OCI-LY1 (cell line): ENCODE measurements around the gene AMH.
A peak's percentile ranks its signal among the peaks of the same experiment; 100 is the strongest.

Source experiments
- H2AFZ ChIP-seq: fragments of 200-600 bp; sonication (generic), shearing (Covaris generic); 2 replicates; pipeline ENCODE4 v1.6.0; 2014; ENCODE audit warnings: antibody characterized with exemption, mild to moderate bottlenecking, low read length
- H3F3A ChIP-seq: fragments of 200-600 bp; sonication (generic), shearing (Covaris generic); 2 replicates; pipeline ENCODE4 v1.6.0; 2014; ENCODE audit warnings: mild to moderate bottlenecking, antibody characterized with exemption, low read length, moderate library complexity; ENCODE audit not compliant: insufficient read depth
- H3K27ac ChIP-seq: fragments of 200-600 bp; sonication (generic); 2 replicates; pipeline ENCODE4 v1.5.1; 2014; ENCODE audit warnings: low read length, mixed run types, mild to moderate bottlenecking, low read depth; ENCODE audit not compliant: poor library complexity, severe bottlenecking
- H3K27me3 ChIP-seq: fragments of 200-600 bp; sonication (generic); 2 replicates; pipeline ENCODE4 v1.6.0; 2014; ENCODE audit warnings: antibody characterized with exemption, mild to moderate bottlenecking, low read length, moderate library complexity; ENCODE audit not compliant: insufficient read depth
- H3K36me3 ChIP-seq: fragments of 200-600 bp; sonication (generic); 2 replicates; pipeline ENCODE4 v1.6.1; 2014; ENCODE audit warnings: mild to moderate bottlenecking, antibody characterized with exemption, low read length, moderate library complexity, mixed read lengths; ENCODE audit not compliant: insufficient read depth
- H3K4me1 ChIP-seq: fragments of 200-600 bp; sonication (generic); 2 replicates; pipeline ENCODE4 v1.5.1; 2014; ENCODE audit warnings: mild to moderate bottlenecking, low read length, moderate library complexity; ENCODE audit not compliant: insufficient read depth, severe bottlenecking
- H3K4me2 ChIP-seq: fragments of 200-600 bp; sonication (generic), shearing (Covaris generic); 2 replicates; pipeline ENCODE4 v1.6.1; 2014; ENCODE audit warnings: low read length
- H3K4me3 ChIP-seq: fragments of 200-600 bp; sonication (generic); 2 replicates; pipeline ENCODE4 v1.5.1; 2014; ENCODE audit warnings: low read length, low read depth, mild to moderate bottlenecking, mixed read lengths; ENCODE audit not compliant: poor library complexity, severe bottlenecking
- H3K79me2 ChIP-seq: fragments of 200-600 bp; shearing (Covaris generic); 2 replicates; pipeline ENCODE4 v1.6.1; 2016; ENCODE audit warnings: mixed run types, low read length, mixed read lengths; ENCODE audit not compliant: insufficient read depth
- H3K9ac ChIP-seq: fragments of 200-600 bp; sonication (generic), shearing (Covaris generic); 2 replicates; pipeline ENCODE4 v1.6.1; 2014; ENCODE audit warnings: mild to moderate bottlenecking, low read length, mixed read lengths
- H3K9me2 ChIP-seq: fragments of 200-600 bp; sonication (generic), shearing (Covaris generic); 2 replicates; pipeline ENCODE4 v1.6.1; 2014; ENCODE audit warnings: low read depth, mild to moderate bottlenecking, low read length, mixed read lengths
- H3K9me3 ChIP-seq: fragments of 200-600 bp; shearing (Covaris generic); 2 replicates; pipeline ENCODE4 v1.6.1; 2014; ENCODE audit warnings: low read length, mixed read lengths
- H4K20me1 ChIP-seq: fragments of 200-600 bp; sonication (generic), shearing (Covaris generic); 2 replicates; pipeline ENCODE4 v1.6.0; 2016; ENCODE audit warnings: mild to moderate bottlenecking, low read length; ENCODE audit not compliant: insufficient read depth
- EZH2 ChIP-seq: fragments of 200-600 bp; sonication (generic), shearing (Covaris generic); IDR thresholded peaks from 2 replicates; pipeline ENCODE4 v1.8.0; 2017; ENCODE audit warnings: borderline replicate concordance, mixed run types, mild to moderate bottlenecking, antibody characterized with exemption, low read length, moderate library complexity, mixed read lengths
- TF ChIP-seq, protein P1 (sequence below): fragments of 200-600 bp; sonication (generic), shearing (Covaris generic); IDR thresholded peaks from 2 replicates; pipeline ENCODE4 v1.5.1; 2017; ENCODE audit warnings: mild to moderate bottlenecking, antibody characterized with exemption, low read length, moderate library complexity, mixed read lengths

The AMH gene

GRCh38 chr19:2228157-2229030 lies 20.7 kb upstream of the AMH start:
- Histone ChIP-seq H3K9me3 (no peaks in the 10 kb centered on the region), H2AFZ (no peak overlapping the region), H3K9ac (peak overlapping the region; percentile 86), H3K27me3 (no peaks in the 10 kb centered on the region), H3K27ac (peak overlapping the region; percentile 92), H3K4me2 (peak overlapping the region; percentile 87), H3F3A (no peaks in the 10 kb centered on the region), H3K4me3 (peak overlapping the region; percentile 57), H4K20me1 (no peaks in the 10 kb centered on the region), H3K4me1 (peaks cover 66% of the 10 kb centered on the region), H3K9me2 (no peaks in the 10 kb centered on the region), H3K36me3 (peaks cover 57% of the 10 kb centered on the region), H3K79me2 (no peaks in the 10 kb centered on the region)
- no peak for TF ChIP-seq EZH2
- TF ChIP-seq, protein P1, sequence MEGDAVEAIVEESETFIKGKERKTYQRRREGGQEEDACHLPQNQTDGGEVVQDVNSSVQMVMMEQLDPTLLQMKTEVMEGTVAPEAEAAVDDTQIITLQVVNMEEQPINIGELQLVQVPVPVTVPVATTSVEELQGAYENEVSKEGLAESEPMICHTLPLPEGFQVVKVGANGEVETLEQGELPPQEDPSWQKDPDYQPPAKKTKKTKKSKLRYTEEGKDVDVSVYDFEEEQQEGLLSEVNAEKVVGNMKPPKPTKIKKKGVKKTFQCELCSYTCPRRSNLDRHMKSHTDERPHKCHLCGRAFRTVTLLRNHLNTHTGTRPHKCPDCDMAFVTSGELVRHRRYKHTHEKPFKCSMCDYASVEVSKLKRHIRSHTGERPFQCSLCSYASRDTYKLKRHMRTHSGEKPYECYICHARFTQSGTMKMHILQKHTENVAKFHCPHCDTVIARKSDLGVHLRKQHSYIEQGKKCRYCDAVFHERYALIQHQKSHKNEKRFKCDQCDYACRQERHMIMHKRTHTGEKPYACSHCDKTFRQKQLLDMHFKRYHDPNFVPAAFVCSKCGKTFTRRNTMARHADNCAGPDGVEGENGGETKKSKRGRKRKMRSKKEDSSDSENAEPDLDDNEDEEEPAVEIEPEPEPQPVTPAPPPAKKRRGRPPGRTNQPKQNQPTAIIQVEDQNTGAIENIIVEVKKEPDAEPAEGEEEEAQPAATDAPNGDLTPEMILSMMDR: no peak

GRCh38 chr19:2229103-2230032 lies 19.8 kb upstream of the AMH start:
- TF ChIP-seq EZH2: no peak
- TF ChIP-seq, protein P1: no peak
- Histone ChIP-seq H3K79me2 (no peaks in the 10 kb centered on the region), H3K4me1 (peaks cover 68% of the 10 kb centered on the region), H3K27ac (peak overlapping the region; percentile 92), H3K36me3 (peaks cover 61% of the 10 kb centered on the region), H3K9me3 (no peaks in the 10 kb centered on the region), H3K27me3 (no peaks in the 10 kb centered on the region), H3K9me2 (no peaks in the 10 kb centered on the region), H2AFZ (no peak overlapping the region), H3K4me2 (peak overlapping the region; percentile 87; the same call in 1 of the 2 replicates), H4K20me1 (no peaks in the 10 kb centered on the region), H3F3A (no peaks in the 10 kb centered on the region), H3K4me3 (peak overlapping the region; percentile 57), H3K9ac (peak overlapping the region; percentile 86; the same call in 1 of the 2 replicates)

GRCh38 chr19:2230033-2230531 lies 19.0 kb upstream of the AMH start:
- H3K27me3 ChIP-seq: no peaks in the 10 kb centered on the region
- H3K4me1 ChIP-seq: peaks cover 70% of the 10 kb centered on the region
- H3K36me3 ChIP-seq: peaks cover 54% of the 10 kb centered on the region
- no peak for TF ChIP-seq EZH2
- TF ChIP-seq, protein P1: no peak
- no peak overlapping the region for H2AFZ ChIP-seq
- H3K79me2 ChIP-seq: peaks cover 2% of the 10 kb centered on the region; the same call in 1 of the 2 replicates
- H3K9me3 ChIP-seq: no peaks in the 10 kb centered on the region
- H3K9ac ChIP-seq: no peak overlapping the region
- no peaks in the 10 kb centered on the region for H3K9me2 ChIP-seq
- no peak overlapping the region for H3K27ac ChIP-seq
- H3K4me3 ChIP-seq: no peak overlapping the region
- no peaks in the 10 kb centered on the region for H4K20me1 ChIP-seq
- H3K4me2 ChIP-seq: no peak overlapping the region
- no peaks in the 10 kb centered on the region for H3F3A ChIP-seq
